Right lobe of liver (tissue), 4 donors: ENCODE results near the gene STK32B.

ENCODE experiments used
- CTCF ChIP-seq, 4 donors: fragments of 200-600 bp in 3 of 4; fragments of 450-650 bp in 1 of 4; IDR thresholded peaks; one replicate each; pipeline versions ENCODE4 v1.5.1 to v1.8.0; 2016 to 2022; ENCODE audit warnings: antibody characterized with exemption in 4 of 4, mild to moderate bottlenecking in 2 of 4
- POLR2A ChIP-seq: fragments of 450-650 bp; IDR thresholded peaks from one replicate; pipeline ENCODE4 v1.6.1; 2017; ENCODE audit warnings: antibody characterized with exemption, mild to moderate bottlenecking
- donor health status: DM: no; HTN: no; CAD: no.
- donor health status: DM: no; HTN: no; CAD: no.
- donor health status: DM: no; HTN: yes; CAD: no.

GRCh38 chr4:5322321-5322720, 271.0 kb downstream of the STK32B start:
- TF ChIP-seq CTCF (IDR thresholded peaks at IDR 0.05) (no peak), POLR2A (no peak)
